ENCODE results near the gene TBXT. TPM values are rescaled to one million over a fixed set of nuclear protein-coding genes. Genes with fewer than 3 reads are reported as not detected.

Gene TBXT
- total and polyA plus RNA-seq, 2 of the 8 experiments (the other 6 are each of a cell fraction or from before 2014, with no cell fraction given), result 0.18 to 0.24 TPM

GRCh38 chr6:166172546-166172945 lies 4.9 kb upstream of the TBXT start:
- Histone ChIP-seq H3K4me1 (replicated peaks in 1 of 4; ENCODE audit: control insufficient read depth in 3 of 4, insufficient read depth in 4 of 4, low read length in 3 of 4) (peaks cover 3 to 21% (median 12%) of the 10 kb centered on the region in 4 experiments), H4K91ac (replicated peaks; ENCODE audit: insufficient read length, low read length) (no peak overlapping the region), H3K36me3 (ENCODE audit: control insufficient read depth in 2 of 4, insufficient read depth in 4 of 4, low read length in 3 of 4) (no peaks in the 10 kb centered on the region), H3K4me3 (ENCODE audit: extremely low read depth in 1 of 4, insufficient read depth in 2 of 4, low read depth in 3 of 4, low read length in 4 of 4) (no peak overlapping the region), H3K9ac (replicated peaks in 1 of 4; ENCODE audit: extremely low read depth in 1 of 4, low read depth in 3 of 4, low read length in 3 of 4) (no peak overlapping the region), H3K56ac (replicated peaks; ENCODE audit: insufficient read length, low read depth, low read length) (no peak overlapping the region), H2BK12ac (ENCODE audit: low read depth, low read length) (no peak overlapping the region), H2AFZ (ENCODE audit: low read length) (no peak overlapping the region), H4K5ac (ENCODE audit: insufficient read length, low read depth, low read length) (no peak overlapping the region), H3K79me2 (ENCODE audit: control insufficient read depth in 1 of 2, insufficient read depth in 2 of 2, low read length in 2 of 2) (no peaks in the 10 kb centered on the region), H4K8ac (ENCODE audit: extremely low read depth, insufficient read depth, low read length) (no peak overlapping the region), H3K27me3 (replicated peaks in 1 of 4; ENCODE audit: control insufficient read depth in 3 of 4, extremely low read depth in 1 of 4, insufficient read depth in 3 of 4, low read length in 3 of 4) (peaks cover 35 to 67% (median 57%) of the 10 kb centered on the region in 4 experiments), H2BK20ac (ENCODE audit: low read length) (no peak overlapping the region), H3K14ac (ENCODE audit: insufficient read length) (no peak overlapping the region), H3K23me2 (ENCODE audit: low read depth, low read length) (peaks cover 6% of the 10 kb centered on the region; the same call in 1 of the 2 replicates), H2AK5ac (ENCODE audit: low read depth, low read length) (no peak overlapping the region), H3K9me3 (ENCODE audit: insufficient read depth in 2 of 2, low read depth in 1 of 2, low read length in 1 of 2) (no peaks in the 10 kb centered on the region), H2BK120ac (replicated peaks; ENCODE audit: low read depth, low read length) (no peak overlapping the region), H2BK15ac (ENCODE audit: low read length) (no peak overlapping the region), H3K27ac (ENCODE audit: low read depth, low read length) (no peak overlapping the region), H3K79me1 (ENCODE audit: low read depth, low read length) (no peaks in the 10 kb centered on the region), H4K20me1 (replicated peaks in 1 of 2; ENCODE audit: control insufficient read depth in 1 of 2, insufficient read depth in 2 of 2, low read length in 2 of 2) (peaks cover 0 to 3% of the 10 kb centered on the region in 2 experiments), H3K4ac (replicated peaks; ENCODE audit: insufficient read length, low read depth, low read length) (no peak overlapping the region), H3K23ac (ENCODE audit: insufficient read length) (no peak overlapping the region), H2BK5ac (ENCODE audit: low read depth, low read length) (no peak overlapping the region), H3K18ac (ENCODE audit: extremely low read depth, low read length) (no peak overlapping the region), H3K4me2 (ENCODE audit: insufficient read depth in 1 of 2, low read depth in 2 of 2, low read length in 2 of 2) (no peak overlapping the region; a peak in 1 of 4 replicates)
- CTCF ChIA-PET (ENCODE audit: partially characterized antibody), result interaction anchor here (0.7 to 1.8 kb wide), 3 partner anchors 9 to 226 kb away, joined by 3 to 5 read pairs (median 3); no protein-coding TSS in a partner anchor
- FAIRE-seq (no peak), DNase-seq (ENCODE audit: low read depth in 1 of 2, low spot score in 2 of 2) (no peak)
- POLR2A ChIA-PET (ENCODE audit: partially characterized antibody), result no interaction called here
- TF ChIP-seq NANOG (IDR thresholded peaks at IDR 0.05; ENCODE audit: insufficient read depth, low read depth, low read length, poor library complexity, severe bottlenecking), result no peak
- TF ChIP-seq RNF2 (IDR thresholded peaks at IDR 0.05; ENCODE audit: borderline replicate concordance, low read depth, low read length, missing control alignments, poor library complexity, severe bottlenecking), result peak; percentile 36
- 72% methylated on average over 3 of the region's 3 CpGs; no CpG with 5 or more reads in 1 of the 2 experiments for WGBS, 2 experiments (ENCODE audit: extremely low coverage in 1 of 2, insufficient coverage in 1 of 2, insufficient read length in 1 of 2, insufficient replicate concordance in 2 of 2, low coverage in 1 of 2, low lambda C conversion rate in 2 of 2, missing lambda C conversion rate in 1 of 2)

All from H1 (cell line).